ENCODE results near the gene MAPK8IP3.
"Not testable (repeated sequence)": the region's sequence is repeated elsewhere in the genome, so short reads cannot be mapped to it uniquely, and the experiment has no call there.

Gene MAPK8IP3

DNA sequence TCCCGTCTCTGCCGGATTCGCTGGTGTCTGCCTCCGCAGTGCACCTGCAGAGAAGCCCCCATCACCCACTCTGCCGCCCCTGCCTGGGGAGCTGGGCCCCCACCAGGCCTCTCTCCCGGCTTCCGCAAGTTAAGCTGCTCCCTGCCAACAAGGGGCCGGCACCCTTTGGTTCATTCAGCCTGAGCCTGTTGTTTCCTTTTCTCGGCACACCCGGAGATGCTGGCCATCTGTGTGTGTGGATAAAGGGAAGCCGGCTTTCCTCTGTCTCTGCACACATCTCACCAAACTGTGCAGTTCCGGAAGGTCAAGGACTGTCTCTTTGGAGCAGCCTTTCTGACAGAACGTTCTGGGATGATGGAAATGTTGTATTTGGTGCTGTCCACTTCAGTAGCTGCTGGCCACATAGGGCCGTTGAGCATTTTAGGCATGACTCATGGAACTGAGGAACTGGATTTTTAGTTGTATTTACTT, 6.8 kb downstream of the MAPK8IP3 start:
- no peak for DNase-seq (ENCODE audit: low read depth in 3 of 3)

DNA sequence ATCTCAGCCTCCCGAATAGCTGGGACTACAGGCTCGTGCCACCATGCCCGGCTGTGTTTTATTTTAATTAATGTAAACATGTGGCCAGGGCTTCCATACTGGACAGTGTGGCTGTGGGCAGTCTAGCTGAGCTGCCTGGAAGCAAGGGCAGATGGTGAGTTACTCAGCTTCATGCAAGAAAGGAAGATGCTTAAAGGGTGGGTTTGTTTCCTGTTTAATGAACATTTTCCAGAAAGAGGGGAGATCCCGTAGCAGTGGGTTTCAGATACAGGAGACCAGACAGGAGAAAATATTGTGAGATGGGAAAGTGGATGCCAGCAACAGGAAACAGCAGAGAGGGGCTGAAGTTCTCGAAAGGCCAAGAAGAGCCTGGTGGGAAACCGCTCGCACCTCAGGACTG, 7.3 kb downstream of the MAPK8IP3 start:
- no peak for DNase-seq (ENCODE audit: low read depth in 3 of 3)

- DNase-seq (ENCODE audit: low read depth in 3 of 3), result no peak
These were observed 7.9 kb downstream of the MAPK8IP3 start for GRCh38 chr16:1713933-1714332.

DNA sequence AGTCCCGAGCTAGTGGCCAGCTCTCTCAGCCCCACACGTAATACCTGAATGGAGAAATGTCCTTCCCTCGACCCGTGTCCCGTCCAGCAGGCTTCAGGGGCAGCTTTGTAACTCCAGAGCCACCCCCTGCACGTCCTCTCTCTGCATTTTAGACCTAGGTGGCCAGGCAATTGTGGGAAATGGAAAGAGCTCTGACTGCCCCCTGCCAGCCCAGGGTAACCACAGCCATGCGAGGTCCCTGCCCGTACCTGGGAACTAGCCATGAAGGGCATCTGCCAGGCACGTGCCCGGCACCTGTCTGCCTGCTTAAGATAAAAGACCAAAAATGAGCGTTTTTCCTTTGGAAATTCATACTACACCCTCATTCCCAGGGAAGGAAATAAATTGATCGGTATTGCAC, 9.2 kb downstream of the MAPK8IP3 start:
- DNase-seq (ENCODE audit: low read depth in 3 of 3), result no peak

- not testable (repeated sequence) for DNase-seq (ENCODE audit: low read depth in 3 of 3)
These were observed 12.2 kb downstream of the MAPK8IP3 start for GRCh38 chr16:1718236-1718635.

DNA sequence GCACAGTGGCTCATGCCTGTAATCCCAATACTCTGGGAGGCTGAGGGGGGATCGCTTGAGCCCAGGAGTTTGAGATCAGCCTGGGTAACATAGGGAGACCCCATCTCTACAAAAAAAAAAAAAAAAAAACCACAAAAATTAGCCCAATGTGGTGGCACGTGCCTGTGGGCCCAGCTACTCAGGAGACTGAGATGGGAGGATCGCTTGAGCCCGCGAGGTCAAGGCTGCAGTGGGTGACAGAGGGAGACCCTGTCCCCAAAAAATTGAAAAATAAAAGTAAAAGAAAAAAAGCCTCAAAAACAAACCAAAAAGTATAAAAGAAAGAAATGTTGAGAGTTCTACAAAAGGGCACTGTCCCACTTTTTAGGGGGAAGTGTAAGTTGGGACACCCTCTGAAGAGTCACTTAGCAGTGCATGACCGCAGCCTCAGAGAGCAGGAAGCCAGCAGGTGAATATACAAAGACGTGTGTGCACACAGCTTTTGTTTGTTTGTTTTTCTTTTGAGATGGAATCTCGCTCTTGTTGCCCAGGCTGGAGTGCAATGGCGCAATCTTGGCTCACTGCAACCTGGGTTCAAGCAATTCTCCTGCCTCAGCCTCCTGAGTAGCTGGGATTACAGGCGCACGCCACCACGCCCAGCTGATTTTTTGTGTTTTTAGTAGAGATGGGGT, 13.7 kb downstream of the MAPK8IP3 start:
- not testable (repeated sequence) for DNase-seq (ENCODE audit: low read depth in 3 of 3)

DNA sequence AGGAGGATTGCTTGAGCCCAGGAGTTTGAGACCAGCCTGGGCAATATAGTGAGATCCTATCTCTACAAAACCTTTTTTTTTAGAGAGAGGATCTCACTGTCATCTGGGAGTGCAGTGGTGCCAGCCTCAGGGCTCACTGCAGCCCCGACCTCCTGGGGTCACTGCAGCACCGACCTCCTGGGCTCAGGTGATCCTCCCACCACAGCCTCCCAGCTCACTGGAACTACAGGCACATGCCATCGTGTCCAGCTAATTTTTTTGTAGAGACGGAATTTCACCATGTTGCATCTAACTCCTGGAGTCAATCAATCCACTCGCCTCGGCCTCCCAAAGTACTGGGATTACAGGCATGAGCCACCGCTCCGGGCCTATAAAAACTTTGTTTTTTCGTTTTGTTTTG, 15.4 kb downstream of the MAPK8IP3 start:
- DNase-seq (ENCODE audit: low read depth in 3 of 3), result no peak

DNA sequence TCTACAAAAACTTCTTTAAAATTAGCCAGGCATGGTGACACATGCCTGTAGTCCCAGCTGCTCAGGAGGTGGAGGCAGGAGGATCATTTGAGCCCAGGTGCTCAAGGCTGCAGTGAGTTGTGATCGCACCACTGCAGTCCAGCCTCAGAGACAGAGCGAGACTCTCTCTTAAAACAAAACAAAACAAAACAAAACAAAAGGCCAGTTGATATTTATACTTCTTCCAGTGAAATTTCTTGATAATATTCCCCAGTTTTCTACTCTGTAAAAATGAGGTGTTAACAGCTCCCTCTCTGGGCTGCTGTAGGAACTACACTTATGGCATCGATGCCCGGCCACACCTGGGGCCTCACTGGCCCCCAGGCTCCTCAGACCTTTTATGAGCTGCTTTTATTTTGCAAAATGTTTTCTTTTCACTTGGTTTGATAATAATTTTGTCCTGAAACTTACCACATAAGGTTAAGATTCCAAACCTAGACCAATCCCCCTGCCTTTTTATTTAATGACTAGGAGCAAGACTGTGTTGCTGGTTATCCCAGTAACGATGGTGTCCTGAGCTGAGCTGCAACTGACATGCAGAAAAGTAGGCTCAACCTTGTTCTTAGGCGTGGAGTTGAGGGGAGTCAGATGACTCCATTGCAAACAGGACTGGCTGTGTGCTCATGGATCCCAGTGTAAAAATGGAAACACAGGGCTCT, 17.6 kb downstream of the MAPK8IP3 start:
- DNase-seq (ENCODE audit: low read depth in 3 of 3), result peak in 1 of 3 donors; percentile 20

- no peak for DNase-seq (ENCODE audit: low read depth in 3 of 3)
These were observed 18.5 kb downstream of the MAPK8IP3 start for GRCh38 chr16:1724491-1724890.

DNA sequence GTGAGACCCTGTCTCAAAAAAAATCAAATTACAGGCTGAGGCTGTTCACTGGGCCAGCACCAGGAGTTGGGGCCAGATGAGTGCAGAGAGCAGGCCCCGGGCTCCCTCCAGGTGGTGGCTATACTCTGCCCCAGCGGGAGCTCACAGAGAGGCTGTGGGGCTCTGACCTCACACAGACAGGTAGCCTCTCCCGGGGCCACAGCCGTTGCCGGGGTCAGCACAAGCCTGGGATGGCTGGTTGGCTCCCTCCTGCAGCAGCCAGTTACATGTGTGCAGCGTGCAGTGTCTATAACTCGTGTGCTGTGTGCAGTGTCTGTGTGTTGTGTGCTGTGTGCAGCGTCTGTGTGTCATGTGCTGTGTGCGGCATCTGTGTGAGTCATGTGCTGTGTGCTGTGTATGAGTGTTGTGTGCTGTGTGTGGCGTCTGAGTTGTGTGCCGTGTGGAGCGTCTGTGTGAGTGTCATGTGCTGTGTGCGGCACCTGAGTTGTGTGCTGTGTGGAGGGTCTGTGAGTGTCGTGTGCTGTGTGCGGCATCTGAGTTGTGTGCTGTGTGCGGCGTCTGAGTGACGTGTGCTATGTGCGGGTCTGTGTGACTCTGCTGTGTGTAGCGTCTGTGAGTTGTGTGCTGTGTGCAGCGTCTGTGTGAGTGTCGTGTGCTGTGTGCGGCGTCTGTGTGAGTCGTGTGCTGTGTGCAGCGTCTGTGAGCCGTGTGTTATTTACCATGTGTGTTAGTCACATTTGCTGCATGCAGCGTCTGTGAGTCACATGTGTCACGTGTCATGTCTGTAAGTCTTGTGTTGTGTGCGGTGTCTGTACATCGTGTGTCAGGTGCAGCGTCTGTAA, 20.9 kb downstream of the MAPK8IP3 start:
- DNase-seq (ENCODE audit: low read depth in 3 of 3), result no peak

- no peak for DNase-seq (ENCODE audit: low read depth in 3 of 3)
These were observed 21.9 kb downstream of the MAPK8IP3 start for GRCh38 chr16:1727651-1728624.

DNA sequence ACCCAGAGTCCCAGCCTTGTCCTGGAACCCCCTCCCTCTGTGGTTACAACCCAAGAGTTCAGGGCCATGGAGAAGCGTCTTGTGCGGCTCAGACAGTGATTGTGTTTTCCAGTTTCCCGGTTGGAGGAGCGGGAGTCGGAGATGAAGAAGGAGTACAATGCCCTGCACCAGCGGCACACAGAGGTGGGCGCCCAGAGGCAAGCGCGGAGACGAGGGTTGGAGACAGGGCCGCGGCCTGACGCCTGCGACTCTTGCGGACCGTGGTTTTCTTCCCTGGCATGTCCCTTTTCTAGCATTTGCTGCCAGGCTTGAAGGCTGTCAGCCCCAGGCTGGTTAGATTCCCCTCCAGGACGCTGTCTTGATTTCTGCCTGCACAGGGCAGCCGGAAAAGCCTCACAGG, 23.0 kb downstream of the MAPK8IP3 start:
- DNase-seq (ENCODE audit: low read depth in 3 of 3), result no peak

- no peak for DNase-seq (ENCODE audit: low read depth in 3 of 3)
These were observed 23.4 kb downstream of the MAPK8IP3 start for GRCh38 chr16:1729445-1729844.

GRCh38 chr16:1731073-1731472, 25.1 kb downstream of the MAPK8IP3 start:
- DNase-seq (ENCODE audit: low read depth in 3 of 3), result no peak

DNA sequence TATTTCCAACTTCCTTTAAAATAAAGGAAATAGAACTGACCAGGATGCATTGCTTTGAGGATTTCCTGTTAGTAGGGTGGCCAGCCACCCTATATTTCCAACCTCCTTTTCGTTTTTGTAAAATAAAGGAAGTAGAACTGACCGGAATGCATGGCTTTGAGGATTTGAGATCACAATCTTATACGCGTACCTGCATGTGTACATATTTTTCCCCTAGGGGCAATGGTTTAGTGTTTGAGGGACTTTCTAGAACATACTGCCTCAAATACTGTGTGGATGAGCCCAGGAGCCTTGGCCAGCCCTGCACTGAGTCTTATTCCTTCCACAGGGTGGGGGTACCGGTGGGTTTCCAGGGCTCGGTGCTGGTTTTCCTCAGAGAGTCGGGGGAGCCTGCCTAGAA, 25.6 kb downstream of the MAPK8IP3 start:
- no peak for DNase-seq (ENCODE audit: low read depth in 3 of 3)

DNA sequence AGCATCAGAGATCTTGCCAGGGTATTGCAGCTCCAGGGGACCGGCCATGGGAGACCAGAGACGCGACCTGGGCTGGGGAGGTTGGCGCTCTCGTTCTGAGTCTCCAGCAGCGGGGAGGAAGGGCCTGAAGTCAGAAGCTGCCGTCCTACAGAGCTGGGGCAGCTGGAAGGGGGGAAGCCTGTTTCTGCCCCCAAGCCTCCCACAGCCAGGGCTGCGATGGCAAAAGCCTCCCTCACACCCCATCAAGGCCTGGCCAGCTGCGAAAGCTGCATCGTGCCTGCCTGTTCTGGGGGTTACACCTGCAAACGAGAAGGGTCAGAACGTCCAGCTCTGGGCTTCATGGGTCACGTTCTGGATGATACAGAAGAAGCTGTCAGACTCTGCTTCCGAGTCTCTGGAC, 26.1 kb downstream of the MAPK8IP3 start:
- DNase-seq (ENCODE audit: low read depth in 3 of 3), result no peak

DNA sequence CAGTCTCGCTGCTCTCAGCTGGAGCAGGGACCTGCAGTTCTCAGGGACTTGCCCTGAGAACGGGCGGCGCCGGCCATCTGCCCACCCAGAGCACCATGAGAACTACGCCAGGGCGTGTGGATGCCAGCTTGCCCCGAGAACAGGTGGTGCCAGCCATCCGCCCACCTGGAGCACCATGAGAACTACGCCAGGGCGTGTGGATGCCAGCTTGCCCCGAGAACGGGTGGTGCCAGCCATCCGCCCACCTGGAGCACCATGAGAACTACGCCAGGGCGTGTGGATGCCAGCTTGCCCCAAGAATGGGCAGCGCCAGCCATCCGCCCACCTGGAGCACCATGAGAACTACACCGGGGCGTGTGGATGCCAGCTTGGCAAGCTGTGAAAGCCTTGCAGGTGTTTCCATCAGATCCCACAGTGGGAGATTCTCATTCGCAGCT, 26.6 kb downstream of the MAPK8IP3 start:
- not testable (repeated sequence) for DNase-seq (ENCODE audit: low read depth in 3 of 3)

GRCh38 chr16:1734123-1734522, 28.1 kb downstream of the MAPK8IP3 start:
- no peak for DNase-seq (ENCODE audit: low read depth in 3 of 3)

DNA sequence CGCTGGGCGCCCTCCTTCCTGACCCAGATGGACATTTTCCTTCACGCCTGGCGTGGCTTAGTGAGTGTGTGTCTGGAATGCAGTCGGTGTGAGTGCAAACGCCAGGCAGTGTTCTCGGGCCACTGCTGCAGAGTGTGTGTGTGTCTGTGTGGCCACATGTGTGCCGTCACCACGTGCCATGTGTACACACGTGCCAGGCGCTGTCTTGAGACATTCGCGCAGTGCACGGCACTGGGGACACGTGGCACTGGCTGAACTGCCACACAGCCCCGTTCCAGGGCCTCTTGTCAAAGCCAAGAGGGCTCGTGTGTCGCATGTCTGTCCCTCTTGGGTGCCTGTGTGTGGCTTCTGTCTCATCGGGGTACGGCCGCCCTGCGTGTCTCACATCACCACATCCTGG, 28.8 kb downstream of the MAPK8IP3 start:
- DNase-seq (ENCODE audit: low read depth in 3 of 3), result no peak

GRCh38 chr16:1740234-1740633, 34.2 kb downstream of the MAPK8IP3 start:
- no peak for DNase-seq (ENCODE audit: low read depth in 3 of 3)

DNA sequence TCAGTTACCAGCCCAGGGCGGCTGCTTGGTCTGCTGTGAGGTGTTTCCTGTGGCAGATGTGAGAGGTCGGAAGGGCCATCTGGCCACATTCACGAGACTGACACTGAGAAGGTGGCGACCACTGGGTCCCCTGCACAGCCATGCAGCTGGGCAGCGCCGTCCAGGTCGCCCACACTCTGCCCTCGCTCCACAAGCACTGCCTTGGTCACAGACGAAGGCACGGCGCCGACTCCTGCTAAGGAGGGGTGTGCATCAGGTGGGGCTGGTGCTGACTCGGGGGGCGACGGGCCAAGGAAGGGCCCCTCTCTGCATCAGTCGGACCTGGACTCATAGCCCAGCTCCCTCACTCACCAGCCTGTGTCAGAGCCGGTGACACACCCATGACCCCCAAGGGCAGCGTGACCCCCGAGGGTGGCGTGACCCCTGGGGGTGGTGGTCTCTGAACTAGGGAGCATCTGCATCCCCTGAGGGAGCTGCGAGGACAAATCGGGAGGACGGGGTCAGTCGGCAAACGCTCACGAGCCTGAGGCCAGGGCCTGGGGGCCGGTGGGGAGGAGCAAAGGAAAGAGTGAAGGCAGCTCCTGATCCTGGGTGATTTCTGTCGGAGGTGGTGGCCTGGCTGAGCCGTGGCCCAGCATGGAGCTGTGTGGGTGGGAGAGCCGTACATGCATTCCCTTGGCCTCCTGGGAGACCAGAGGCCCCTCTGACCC, 34.9 kb downstream of the MAPK8IP3 start:
- no peak for DNase-seq (ENCODE audit: low read depth in 3 of 3)
